DND-41 (cell line): Measurements from ENCODE around the gene MS4A8.

ENCODE experiments used
- ATAC-seq: fragments of 200-7000 bp; cut with Tn5 transposase; 3 replicates; pipeline ENCODE4 v1.9.1; 2021; ENCODE audit warnings: low read depth; ENCODE audit not compliant: insufficient read depth
- DNase-seq: peaks from one replicate; pipeline ENCODE4 v3.0.0-alpha.2; 2020
- H2AFZ ChIP-seq: 2 replicates; pipeline ENCODE4 v1.6.0; 2012; ENCODE audit warnings: low read depth, low read length
- H3K27ac ChIP-seq: 2 replicates; pipeline ENCODE4 v1.5.1; 2012; ENCODE audit warnings: low read length, inconsistent platforms
- H3K27me3 ChIP-seq: fragments of 200-600 bp; sonication (generic); 2 replicates; pipeline ENCODE4 v1.6.0; 2012; ENCODE audit warnings: low read length, mild to moderate bottlenecking, inconsistent platforms; ENCODE audit not compliant: insufficient read depth, poor library complexity
- H3K36me3 ChIP-seq: 2 replicates; pipeline ENCODE4 v1.5.1; 2012; ENCODE audit warnings: low read length, inconsistent platforms; ENCODE audit not compliant: insufficient read depth
- H3K4me1 ChIP-seq: 2 replicates; pipeline ENCODE4 v1.5.1; 2012; ENCODE audit warnings: mild to moderate bottlenecking, low read length; ENCODE audit not compliant: insufficient read depth
- H3K4me2 ChIP-seq: 2 replicates; pipeline ENCODE4 v1.6.0; 2012; ENCODE audit warnings: mild to moderate bottlenecking, moderate library complexity, low read length, inconsistent platforms; ENCODE audit not compliant: insufficient read depth
- H3K4me3 ChIP-seq, 2 experiments: fragments of 200-600 bp in 1 of 2; shearing (Covaris generic) in 1 of 2; 2 replicates each; pipeline ENCODE4 v1.5.1; 2012 to 2016; ENCODE audit warnings: inconsistent platforms in 2 of 2, low read length in 2 of 2, mild to moderate bottlenecking in 2 of 2, low read depth in 1 of 2, moderate library complexity in 1 of 2
- H3K79me2 ChIP-seq: 2 replicates; pipeline ENCODE4 v1.6.0; 2012; ENCODE audit warnings: low read length, inconsistent platforms; ENCODE audit not compliant: insufficient read depth
- H3K9ac ChIP-seq: 2 replicates; pipeline ENCODE4 v1.6.0; 2012; ENCODE audit warnings: low read depth, mild to moderate bottlenecking, inconsistent platforms, low read length, moderate library complexity
- H3K9me3 ChIP-seq: 2 replicates; pipeline ENCODE4 v1.5.1; 2012; ENCODE audit warnings: low read length, moderate library complexity, mild to moderate bottlenecking, inconsistent platforms; ENCODE audit not compliant: insufficient read depth, severe bottlenecking
- H4K20me1 ChIP-seq: 2 replicates; pipeline ENCODE4 v1.6.0; 2012; ENCODE audit warnings: low read length; ENCODE audit not compliant: insufficient read depth
- EZH2 ChIP-seq: IDR thresholded peaks from 3 replicates; pipeline ENCODE4 v1.6.1; 2012; ENCODE audit warnings: borderline replicate concordance, low read depth, mild to moderate bottlenecking, moderate library complexity, low read length, inconsistent platforms; ENCODE audit not compliant: severe bottlenecking
- TF ChIP-seq, protein P1 (sequence below): IDR thresholded peaks from 2 replicates; pipeline ENCODE4 v1.5.1; 2012; ENCODE audit warnings: borderline replicate concordance, low read length, moderate library complexity, mild to moderate bottlenecking; ENCODE audit not compliant: poor library complexity, severe bottlenecking; ENCODE audit errors: extremely low read depth

The MS4A8 gene

DNA sequence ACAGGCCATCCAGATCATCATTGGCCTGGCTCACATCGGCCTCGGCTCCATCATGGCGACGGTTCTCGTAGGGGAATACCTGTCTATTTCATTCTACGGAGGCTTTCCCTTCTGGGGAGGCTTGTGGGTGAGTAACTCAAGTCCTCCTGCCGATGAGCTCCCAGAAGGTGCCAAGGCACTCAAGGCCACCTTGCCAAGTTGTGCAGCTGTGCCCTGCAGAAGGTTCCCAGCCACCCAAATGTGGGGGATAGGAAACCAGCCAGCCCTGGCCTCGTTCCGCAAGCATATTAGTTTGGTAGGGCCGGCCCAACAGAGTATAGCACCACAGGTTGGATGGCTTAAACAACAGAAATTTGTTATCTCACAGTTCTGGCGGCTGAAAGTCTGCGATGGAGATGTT, 4.0 kb downstream of the MS4A8 start:
- ATAC-seq = no peak
- Histone ChIP-seq H3K4me2 (no peak overlapping the region), H2AFZ (no peak overlapping the region)

GRCh38 chr11:60705895-60706294, 6.5 kb downstream of the MS4A8 start:
- Histone ChIP-seq H3K4me1 (no peaks in the 10 kb centered on the region), H4K20me1 (no peaks in the 10 kb centered on the region), H3K4me2 (no peak overlapping the region), H3K4me3 (no peak overlapping the region), H3K27ac (no peak overlapping the region), H2AFZ (no peak overlapping the region), H3K79me2 (no peaks in the 10 kb centered on the region), H3K9ac (no peak overlapping the region), H3K9me3 (no peaks in the 10 kb centered on the region), H3K36me3 (no peaks in the 10 kb centered on the region), H3K27me3 (peaks cover 3% of the 10 kb centered on the region)
- no peak for DNase-seq
- ATAC-seq = no peak
- TF ChIP-seq EZH2 = no peak
- TF ChIP-seq, protein P1, sequence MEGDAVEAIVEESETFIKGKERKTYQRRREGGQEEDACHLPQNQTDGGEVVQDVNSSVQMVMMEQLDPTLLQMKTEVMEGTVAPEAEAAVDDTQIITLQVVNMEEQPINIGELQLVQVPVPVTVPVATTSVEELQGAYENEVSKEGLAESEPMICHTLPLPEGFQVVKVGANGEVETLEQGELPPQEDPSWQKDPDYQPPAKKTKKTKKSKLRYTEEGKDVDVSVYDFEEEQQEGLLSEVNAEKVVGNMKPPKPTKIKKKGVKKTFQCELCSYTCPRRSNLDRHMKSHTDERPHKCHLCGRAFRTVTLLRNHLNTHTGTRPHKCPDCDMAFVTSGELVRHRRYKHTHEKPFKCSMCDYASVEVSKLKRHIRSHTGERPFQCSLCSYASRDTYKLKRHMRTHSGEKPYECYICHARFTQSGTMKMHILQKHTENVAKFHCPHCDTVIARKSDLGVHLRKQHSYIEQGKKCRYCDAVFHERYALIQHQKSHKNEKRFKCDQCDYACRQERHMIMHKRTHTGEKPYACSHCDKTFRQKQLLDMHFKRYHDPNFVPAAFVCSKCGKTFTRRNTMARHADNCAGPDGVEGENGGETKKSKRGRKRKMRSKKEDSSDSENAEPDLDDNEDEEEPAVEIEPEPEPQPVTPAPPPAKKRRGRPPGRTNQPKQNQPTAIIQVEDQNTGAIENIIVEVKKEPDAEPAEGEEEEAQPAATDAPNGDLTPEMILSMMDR = no peak

More for the DNA sequence above, 4.0 kb downstream of the MS4A8 start:
- no peak overlapping the region for H3K4me3 ChIP-seq
- no peaks in the 10 kb centered on the region for H3K9me3 ChIP-seq
- no peak overlapping the region for H3K9ac ChIP-seq
- no peak for DNase-seq
- H3K27me3 ChIP-seq = peaks cover 3% of the 10 kb centered on the region
- no peak overlapping the region for H3K27ac ChIP-seq
- H3K36me3 ChIP-seq = no peaks in the 10 kb centered on the region
- H3K79me2 ChIP-seq = no peaks in the 10 kb centered on the region
- no peaks in the 10 kb centered on the region for H4K20me1 ChIP-seq
- no peak for TF ChIP-seq EZH2
- TF ChIP-seq, protein P1 = no peak
- no peaks in the 10 kb centered on the region for H3K4me1 ChIP-seq

- H3K9ac ChIP-seq = no peak overlapping the region
- no peak overlapping the region for H3K4me2 ChIP-seq
- H3K79me2 ChIP-seq = no peaks in the 10 kb centered on the region
- ATAC-seq (no peak), DNase-seq (no peak)
- TF ChIP-seq, protein P1 = no peak
- TF ChIP-seq EZH2 = no peak
- peaks cover 3% of the 10 kb centered on the region for H3K27me3 ChIP-seq
- H4K20me1 ChIP-seq = no peaks in the 10 kb centered on the region
- H3K9me3 ChIP-seq = no peaks in the 10 kb centered on the region
- no peaks in the 10 kb centered on the region for H3K4me1 ChIP-seq
- H3K27ac ChIP-seq = no peak overlapping the region
- H2AFZ ChIP-seq = no peak overlapping the region
- H3K36me3 ChIP-seq = no peaks in the 10 kb centered on the region
- no peak overlapping the region for H3K4me3 ChIP-seq
These were observed 7.5 kb downstream of the MS4A8 start for GRCh38 chr11:60706931-60707330.

- DNase-seq = no peak
These were observed 11.1 kb downstream of the MS4A8 start for GRCh38 chr11:60710482-60710881.

More at GRCh38 chr11:60710482-60710881, 11.1 kb downstream of the MS4A8 start:
- no peaks in the 10 kb centered on the region for H3K36me3 ChIP-seq
- TF ChIP-seq, protein P1 = no peak
- TF ChIP-seq EZH2 = no peak
- H3K9me3 ChIP-seq = no peaks in the 10 kb centered on the region
- no peak overlapping the region for H3K4me3 ChIP-seq
- no peaks in the 10 kb centered on the region for H4K20me1 ChIP-seq
- no peak overlapping the region for H3K9ac ChIP-seq
- H3K4me2 ChIP-seq = no peak overlapping the region
- no peaks in the 10 kb centered on the region for H3K27me3 ChIP-seq
- no peaks in the 10 kb centered on the region for H3K79me2 ChIP-seq
- no peaks in the 10 kb centered on the region for H3K4me1 ChIP-seq
- ATAC-seq = no peak
- no peak overlapping the region for H2AFZ ChIP-seq
- H3K27ac ChIP-seq = no peak overlapping the region
